Measurements from ENCODE around the gene RHOU. TPM values are rescaled to one million over a fixed set of nuclear protein-coding genes. Genes with fewer than 3 reads are reported as not detected.

The RHOU gene
- total and polyA plus RNA-seq, 10 of the 15 experiments (the other 5 are each of a cell fraction or from before 2014, with no cell fraction given) = not detected

GRCh38 chr1:228742281-228742860 is 7.1 kb downstream of the RHOU start:
- ATAC-seq (no peak), DNase-seq (ENCODE audit: low read depth, low spot score) (no peak), FAIRE-seq (no peak)
- ChIA-PET SMC1A (ENCODE audit: uncharacterized antibody, unreplicated experiment) (interaction anchor here (1.2 kb wide), 1 partner anchor 16 kb away, joined by 4 read pairs; no protein-coding TSS in a partner anchor), CTCF (no interaction called here), RAD21 (ENCODE audit: unreplicated experiment) (no interaction called here), POLR2A (no interaction called here)
- no peak overlapping the region for H3K9ac ChIP-seq (ENCODE audit: control insufficient read depth, insufficient read depth, low read length)
- no peaks in the 10 kb centered on the region for H3K9me3 ChIP-seq (replicated peaks; ENCODE audit: control insufficient read depth, insufficient read depth, low read length)
- no peak overlapping the region for H2AFZ ChIP-seq (ENCODE audit: control insufficient read depth, low read depth, low read length)
- no peak overlapping the region for H3K4me2 ChIP-seq (ENCODE audit: control insufficient read depth, insufficient read depth)
- no TSS peak for BruUV-seq (replicated peaks)
- peaks cover 0 to 2% of the 10 kb centered on the region in 2 experiments; a peak in 3 of 4 replicates for H3K27me3 ChIP-seq (replicated peaks in 1 of 2; ENCODE audit: control insufficient read depth in 2 of 2, insufficient read depth in 2 of 2, low read length in 1 of 2)
- WGBS (ENCODE audit: insufficient coverage, insufficient replicate concordance, low lambda C conversion rate, missing lambda C conversion rate) = 18% methylated on average over 8 of the region's 8 CpGs
- no peaks in the 10 kb centered on the region for H3K79me2 ChIP-seq (ENCODE audit: control insufficient read depth, insufficient read depth, low read length)
- intact Hi-C loops (cut with micrococcal nuclease; ENCODE audit: unreplicated experiment) = no loop called here
- no peaks in the 10 kb centered on the region for H3K36me3 ChIP-seq (ENCODE audit: control insufficient read depth in 2 of 2, insufficient read depth in 2 of 2, low read length in 1 of 2)
- no peaks in the 10 kb centered on the region for H4K20me1 ChIP-seq (ENCODE audit: control insufficient read depth, insufficient read depth)
- TF ChIP-seq REST (IDR thresholded peaks at IDR 0.05; ENCODE audit: low read depth, low read length) = no peak
- TF ChIP-seq YY1 (IDR thresholded peaks at IDR 0.05; ENCODE audit: low read depth, low read length) = no peak
- TF ChIP-seq SRF (IDR thresholded peaks at IDR 0.05; ENCODE audit: low read depth in 2 of 2, low read length in 2 of 2) = no peak
- no peak for TF ChIP-seq SUZ12 (IDR thresholded peaks at IDR 0.05; ENCODE audit: unreplicated experiment)
- no peak for TF ChIP-seq CBX3 (IDR thresholded peaks at IDR 0.05; ENCODE audit: borderline replicate concordance, low read depth)
- no peak for TF ChIP-seq ETV6 (conservative IDR thresholded peaks at IDR 0.05 in 1 of 2, IDR thresholded peaks at IDR 0.05 in 1 of 2; ENCODE audit: borderline replicate concordance in 1 of 2, low read depth in 1 of 2)
- TF ChIP-seq ZNF207 (IDR thresholded peaks at IDR 0.05; ENCODE audit: borderline replicate concordance) = no peak
- TF ChIP-seq MYC (IDR thresholded peaks at IDR 0.05; ENCODE audit: insufficient read depth, insufficient read length, insufficient replicate concordance, low read length, severe bottlenecking) = no peak
- TF ChIP-seq SREBF1 (IDR thresholded peaks at IDR 0.05; ENCODE audit: low read length) = no peak
- no peak for TF ChIP-seq PAX5 (IDR thresholded peaks at IDR 0.05; ENCODE audit: borderline replicate concordance, low read depth, low read length)
- H3K4me1 ChIP-seq (ENCODE audit: control insufficient read depth, insufficient read depth, low read length) = no peaks in the 10 kb centered on the region
- no peak overlapping the region for H3K27ac ChIP-seq (ENCODE audit: control insufficient read depth, insufficient read depth)
- in situ Hi-C loops (cut with MboI) = no loop called here
- no peak overlapping the region for H3K4me3 ChIP-seq

Data from GM12878 (cell line).